Right lobe of liver (tissue), 6 donors: Measurements from ENCODE around the gene DLAT. TPM values are rescaled to one million over a fixed set of nuclear protein-coding genes. Genes with fewer than 3 reads are reported as not detected.
A peak's percentile ranks its signal among the peaks of the same experiment; 100 is the strongest.
"Not testable (repeated sequence)": the region's sequence is repeated elsewhere in the genome, so short reads cannot be mapped to it uniquely, and the experiment has no call there.

ENCODE experiments used
- ATAC-seq, 4 donors: fragments of 200-7000 bp; cut with Tn5 transposase; one replicate each; pipeline ENCODE4 v1.9.1; 2020; ENCODE audit warnings: mild to moderate bottlenecking in 4 of 4, moderate library complexity in 4 of 4
- DNase-seq, 3 donors: peaks; one replicate each; pipeline ENCODE4 v3.0.0-alpha.2; 2020
- H3K27ac ChIP-seq, 3 donors: fragments of 200-600 bp; one replicate each; pipeline ENCODE4 v1.8.0; 2022
- H3K27me3 ChIP-seq, 2 donors: fragments of 200-600 bp; one replicate each; pipeline ENCODE4 v1.8.0; 2022
- H3K36me3 ChIP-seq, 4 donors: fragments of 200-600 bp; sonication (generic) in 1 of 4; one replicate each; pipeline versions ENCODE4 v1.5.1 to v1.8.0; 2017 to 2022; ENCODE audit warnings: control low read depth in 1 of 4
- H3K4me1 ChIP-seq, 4 donors: fragments of 200-600 bp; sonication (generic) in 1 of 4; one replicate each; pipeline versions ENCODE4 v1.5.1 to v1.8.0; 2017 to 2022; ENCODE audit warnings: control low read depth in 1 of 4
- H3K4me3 ChIP-seq, 3 donors: fragments of 200-600 bp; one replicate each; pipeline ENCODE4 v1.8.0; 2022
- H3K9me3 ChIP-seq, 4 donors: fragments of 200-600 bp; sonication (generic) in 1 of 4; one replicate each; pipeline versions ENCODE4 v1.5.1 to v1.8.0; 2017 to 2022; ENCODE audit warnings: control low read depth in 1 of 4
- POLR2A ChIP-seq: fragments of 450-650 bp; IDR thresholded peaks from one replicate; pipeline ENCODE4 v1.6.1; 2017; ENCODE audit warnings: antibody characterized with exemption, mild to moderate bottlenecking
- WGBS: methylation state at CpG from one replicate; pipeline ENCODE4 v1.1.6; 2018; ENCODE audit warnings: low coverage, low lambda C conversion rate; ENCODE audit not compliant: insufficient coverage; ENCODE audit errors: missing lambda C conversion rate; 5-methylcytosine and 5-hydroxymethylcytosine counted together
- intact Hi-C, 2 donors: fragments of 100-400 bp; cut with DNase I; formaldehyde crosslinking; loops; one replicate each; pipeline versions ENCODE4 v1.11.2 to v1.14.1; 2022
- total RNA-seq, 6 experiments: library from RNA; depleted of rRNA in 2 of 6; stranded (reverse); fragments of >200 nt in 2 of 6; fragmentation: NEBNext Ultra II Directional in 3 of 6; extraction: Animal tissue kit (Norgen Biotek cat#: 25700) in 3 of 6; gene quantifications; one replicate each; pipeline versions ENCODE4 v1.1.0 to v1.2.4, GENCODE V29; 2016 to 2023
- TF ChIP-seq, protein P1 (sequence below), 4 donors: fragments of 200-600 bp in 3 of 4; fragments of 450-650 bp in 1 of 4; IDR thresholded peaks; one replicate each; pipeline versions ENCODE4 v1.5.1 to v1.8.0; 2016 to 2022; ENCODE audit warnings: antibody characterized with exemption in 4 of 4, mild to moderate bottlenecking in 2 of 4
- donor health status: DM: no; HTN: yes; CAD: no.
- donor health status: DM: no; HTN: no; CAD: no.
- donor health status: DM: no; HTN: no; CAD: no.
- donor health status: DM: no; HTN: yes; CAD: no.
- donor health status: DM: no; HTN: yes; CAD: no.

The DLAT gene
- total RNA-seq, 6 experiments from 2014 or later: 10.8 to 37.4 (median 23.3) TPM

DNA sequence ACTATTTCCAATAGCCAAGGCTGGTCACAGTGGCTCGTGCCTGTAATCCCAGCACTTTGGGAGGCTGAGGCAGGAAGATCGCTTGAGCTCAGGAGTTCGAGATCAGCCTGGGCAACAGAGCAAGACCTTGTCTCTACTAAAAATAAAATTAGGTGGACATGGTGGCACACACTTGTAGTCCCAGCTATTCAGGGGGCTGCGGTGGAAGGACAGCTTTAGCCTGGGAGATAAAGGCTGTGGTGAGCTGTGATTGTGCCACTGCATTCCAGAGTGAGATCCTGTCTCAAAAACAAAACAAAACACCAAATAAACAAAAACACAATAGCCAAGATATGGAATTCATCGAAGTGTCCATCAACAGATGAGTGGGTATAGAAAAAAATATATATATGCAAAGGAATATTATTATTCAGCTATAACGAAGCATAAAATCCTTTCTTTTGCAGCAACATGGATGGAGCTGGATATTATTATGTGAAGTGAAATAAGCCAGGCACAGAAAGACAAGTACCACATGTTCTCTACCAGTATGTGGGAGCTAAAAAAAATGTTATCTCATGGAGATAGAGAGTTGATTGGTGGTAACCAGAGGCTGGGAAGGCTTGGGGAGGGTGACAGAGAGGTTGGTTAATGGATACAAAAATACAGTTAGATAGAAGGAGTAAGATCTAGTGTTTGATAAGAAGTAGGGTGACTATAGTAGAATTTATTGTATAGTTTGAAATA lies 22.6 kb upstream of the DLAT start:
- no peaks in the 10 kb centered on the region for H3K9me3 ChIP-seq
- no peak overlapping the region for H3K4me3 ChIP-seq
- H3K27ac ChIP-seq: no peak overlapping the region
- H3K36me3 ChIP-seq: peaks cover 0 to 23% (median 2%) of the 10 kb centered on the region in 4 donors
- intact Hi-C loops: no loop called here
- H3K27me3 ChIP-seq: no peaks in the 10 kb centered on the region
- TF ChIP-seq POLR2A: no peak
- TF ChIP-seq, protein P1, sequence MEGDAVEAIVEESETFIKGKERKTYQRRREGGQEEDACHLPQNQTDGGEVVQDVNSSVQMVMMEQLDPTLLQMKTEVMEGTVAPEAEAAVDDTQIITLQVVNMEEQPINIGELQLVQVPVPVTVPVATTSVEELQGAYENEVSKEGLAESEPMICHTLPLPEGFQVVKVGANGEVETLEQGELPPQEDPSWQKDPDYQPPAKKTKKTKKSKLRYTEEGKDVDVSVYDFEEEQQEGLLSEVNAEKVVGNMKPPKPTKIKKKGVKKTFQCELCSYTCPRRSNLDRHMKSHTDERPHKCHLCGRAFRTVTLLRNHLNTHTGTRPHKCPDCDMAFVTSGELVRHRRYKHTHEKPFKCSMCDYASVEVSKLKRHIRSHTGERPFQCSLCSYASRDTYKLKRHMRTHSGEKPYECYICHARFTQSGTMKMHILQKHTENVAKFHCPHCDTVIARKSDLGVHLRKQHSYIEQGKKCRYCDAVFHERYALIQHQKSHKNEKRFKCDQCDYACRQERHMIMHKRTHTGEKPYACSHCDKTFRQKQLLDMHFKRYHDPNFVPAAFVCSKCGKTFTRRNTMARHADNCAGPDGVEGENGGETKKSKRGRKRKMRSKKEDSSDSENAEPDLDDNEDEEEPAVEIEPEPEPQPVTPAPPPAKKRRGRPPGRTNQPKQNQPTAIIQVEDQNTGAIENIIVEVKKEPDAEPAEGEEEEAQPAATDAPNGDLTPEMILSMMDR (IDR thresholded peaks at IDR 0.05): no peak
- ATAC-seq (no peak), DNase-seq (no peak)
- H3K4me1 ChIP-seq: no peaks in the 10 kb centered on the region
- 93% methylated on average over 6 of the region's 6 CpGs for WGBS

DNA sequence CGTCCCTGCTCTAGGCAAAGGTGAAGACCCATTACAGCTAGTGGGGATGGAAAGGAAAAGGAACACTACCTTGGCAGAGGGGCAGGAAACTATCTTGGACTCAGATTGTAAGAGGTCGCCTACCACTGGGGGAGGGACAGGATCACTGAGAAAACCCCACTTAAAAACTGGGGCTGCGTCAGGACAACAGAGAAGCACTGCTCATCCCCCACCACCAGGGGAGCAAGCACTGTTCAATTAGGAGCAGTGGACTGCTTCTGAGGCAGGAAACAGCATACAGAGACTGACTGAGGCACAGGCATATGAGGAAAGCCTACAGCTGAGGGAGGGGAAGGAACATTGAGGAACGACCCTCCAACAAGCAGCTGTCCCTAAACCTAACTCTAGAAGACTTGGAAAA lies 20.8 kb upstream of the DLAT start:
- Histone ChIP-seq H3K27me3 (no peaks in the 10 kb centered on the region), H3K9me3 (no peaks in the 10 kb centered on the region), H3K4me1 (no peaks in the 10 kb centered on the region), H3K27ac (no peak overlapping the region), H3K36me3 (peaks cover 0 to 16% (median 2%) of the 10 kb centered on the region in 4 donors), H3K4me3 (no peak overlapping the region)
- DNase-seq: no peak
- 75% methylated on average over 4 of the region's 4 CpGs for WGBS
- TF ChIP-seq, protein P1 (IDR thresholded peaks at IDR 0.05): peak in 2 of 4 donors; percentile 6 to 21
- TF ChIP-seq POLR2A: no peak
- intact Hi-C loops: no loop called here
- ATAC-seq: peak in 3 of 4 donors; percentile 19 to 34 (median 24)

DNA sequence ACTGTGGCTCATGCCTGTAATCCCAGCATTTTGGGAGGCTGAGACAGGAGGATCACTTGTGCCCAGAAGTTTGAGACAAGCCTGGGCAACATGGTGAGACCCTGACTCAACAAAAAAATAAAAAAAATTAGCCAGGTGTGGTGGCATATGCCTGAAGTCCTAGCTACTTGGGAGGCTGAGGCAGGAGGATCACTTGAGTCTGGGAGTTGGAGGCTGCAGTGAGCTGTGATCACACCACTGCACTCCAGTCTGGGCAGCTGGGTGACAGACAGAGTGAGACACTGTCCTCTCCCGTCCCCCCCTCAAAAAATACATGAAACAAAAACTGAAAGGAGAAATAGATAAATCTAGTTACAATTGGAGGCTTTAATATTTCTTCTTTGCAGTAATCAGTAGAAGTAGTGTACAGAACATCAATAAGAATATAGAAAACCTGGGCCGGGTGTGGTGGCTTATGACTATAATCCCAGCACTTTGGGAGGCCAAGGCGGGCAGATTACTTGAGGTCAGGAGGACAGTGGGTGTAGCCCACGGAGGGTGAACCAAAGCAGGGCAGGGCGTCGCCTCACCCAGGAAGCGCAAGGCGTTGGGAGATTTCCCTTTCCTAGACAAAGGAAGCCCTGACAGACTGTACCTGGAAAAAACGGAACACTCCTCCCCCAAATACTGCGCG lies 19.6 kb upstream of the DLAT start:
- no peak overlapping the region for H3K27ac ChIP-seq
- intact Hi-C loops: no loop called here
- no peak for TF ChIP-seq POLR2A

DNA sequence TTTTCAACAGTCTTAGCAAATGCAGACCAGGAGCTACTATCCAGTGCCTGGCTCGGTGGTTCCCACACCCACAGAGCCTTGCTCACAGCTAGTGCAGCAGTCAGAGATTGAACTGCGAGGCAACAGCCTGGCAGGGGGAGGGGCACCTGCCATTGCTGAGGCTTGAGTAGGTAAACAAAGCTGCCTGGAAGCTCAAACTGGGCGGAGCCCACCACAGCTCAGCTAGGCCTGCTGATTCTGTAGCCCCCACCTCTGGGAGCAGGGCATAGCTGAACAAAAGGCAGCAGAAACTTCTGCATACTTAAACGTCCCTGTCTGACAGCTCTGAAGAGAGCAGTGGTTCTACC lies 19.1 kb upstream of the DLAT start:
- H3K36me3 ChIP-seq, H3K27me3 ChIP-seq, ATAC-seq, intact Hi-C loops, H3K4me1 ChIP-seq, H3K9me3 ChIP-seq, H3K27ac ChIP-seq, H3K4me3 ChIP-seq, DNase-seq: not testable (repeated sequence)
- WGBS: 50% methylated on average over 1 of the region's 4 CpGs

More for the DNA sequence above, 19.6 kb upstream of the DLAT start:
- Histone ChIP-seq H3K9me3 (no peaks in the 10 kb centered on the region), H3K27me3 (no peaks in the 10 kb centered on the region), H3K4me3 (no peak overlapping the region), H3K36me3 (peaks cover 0 to 11% (median 2%) of the 10 kb centered on the region in 4 donors), H3K4me1 (no peaks in the 10 kb centered on the region)
- ATAC-seq (no peak), DNase-seq (no peak)
- WGBS: 88% methylated on average over 7 of the region's 11 CpGs

DNA sequence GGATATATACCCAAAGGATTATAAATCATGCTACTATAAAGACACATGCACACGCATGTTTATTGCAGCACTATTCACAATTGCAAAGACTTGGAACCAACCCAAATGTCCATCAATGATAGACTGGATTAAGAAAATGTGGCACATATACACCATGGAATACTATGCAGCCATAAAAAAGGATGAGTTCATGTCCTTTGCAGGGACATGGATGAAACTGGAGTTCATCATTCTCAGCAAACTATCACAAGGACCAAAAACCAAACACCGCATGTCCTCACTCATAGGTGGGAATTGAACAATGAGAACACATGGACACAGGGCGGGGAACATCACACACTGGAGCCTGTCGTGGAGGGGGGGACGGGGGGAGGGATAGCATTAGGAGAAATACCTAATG lies 13.8 kb upstream of the DLAT start:
- H3K27ac ChIP-seq, H3K27me3 ChIP-seq, H3K9me3 ChIP-seq, H3K36me3 ChIP-seq, ATAC-seq, DNase-seq, intact Hi-C loops, H3K4me3 ChIP-seq: not testable (repeated sequence)
- peaks cover 0 to 13% (median 0%) of the 10 kb centered on the region in 4 donors for H3K4me1 ChIP-seq
- 89% methylated on average over 1 of the region's 5 CpGs for WGBS

DNA sequence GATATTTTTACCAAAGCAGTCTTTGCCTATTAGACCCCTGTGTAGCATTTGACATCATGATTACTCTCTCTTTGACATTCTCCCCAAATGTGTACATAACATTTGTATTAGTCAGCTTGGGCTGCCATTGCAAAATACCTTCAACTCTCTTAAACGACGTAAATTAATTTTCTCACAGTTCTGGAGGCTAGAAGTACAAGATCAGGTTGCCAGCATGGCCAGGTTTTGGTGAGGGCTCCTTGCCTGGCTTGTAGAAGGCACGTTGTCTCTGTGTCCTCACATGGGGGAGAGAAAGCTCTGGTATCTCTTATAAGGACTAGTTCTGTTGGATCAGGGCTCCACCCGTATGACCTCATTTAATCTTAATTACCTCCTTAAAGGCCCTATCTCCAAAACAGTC lies 12.3 kb upstream of the DLAT start:
- Histone ChIP-seq H3K4me1 (peaks cover 0 to 24% (median 6%) of the 10 kb centered on the region in 4 donors), H3K27ac (no peak overlapping the region), H3K4me3 (no peak overlapping the region), H3K27me3 (no peaks in the 10 kb centered on the region), H3K9me3 (no peaks in the 10 kb centered on the region), H3K36me3 (no peaks in the 10 kb centered on the region)
- intact Hi-C loops: no loop called here
- 79% methylated on average over 4 of the region's 4 CpGs for WGBS
- TF ChIP-seq, protein P1 (IDR thresholded peaks at IDR 0.05): no peak
- TF ChIP-seq POLR2A: no peak
- DNase-seq (no peak), ATAC-seq (no peak)
